Measurements from ENCODE around the gene ATG2A. TPM values are rescaled to one million over a fixed set of nuclear protein-coding genes. Genes with fewer than 3 reads are reported as not detected.

Gene ATG2A
- total RNA-seq, 1 donor from 2014 or later = 25.8 TPM

GRCh38 chr11:64887757-64888405 is 29.1 kb downstream of the ATG2A start:
- peak; percentile 85 for TF ChIP-seq CTCF (conservative IDR thresholded peaks at IDR 0.05; ENCODE audit: low read depth, low read length)
- DNase-seq (ENCODE audit: low read depth) = no peak
- peak overlapping the region; percentile 20 for H3K4me3 ChIP-seq (ENCODE audit: low read depth, low read length)

GRCh38 chr11:64887234-64887756 is 29.7 kb downstream of the ATG2A start:
- no peak overlapping the region for H3K4me3 ChIP-seq (ENCODE audit: low read depth, low read length)
- TF ChIP-seq CTCF (conservative IDR thresholded peaks at IDR 0.05; ENCODE audit: low read depth, low read length) = no peak

GRCh38 chr11:64885367-64886286 is 31.4 kb downstream of the ATG2A start:
- no peak for DNase-seq (ENCODE audit: low read depth)
- no peak for TF ChIP-seq CTCF (conservative IDR thresholded peaks at IDR 0.05; ENCODE audit: low read depth, low read length)
- H3K4me3 ChIP-seq (ENCODE audit: low read depth, low read length) = no peak overlapping the region

More at GRCh38 chr11:64887234-64887756, 29.7 kb downstream of the ATG2A start:
- no peak for DNase-seq (ENCODE audit: low read depth)

- no peak for DNase-seq (ENCODE audit: low read depth)
- H3K4me3 ChIP-seq (ENCODE audit: low read depth, low read length) = no peak overlapping the region
- TF ChIP-seq CTCF (conservative IDR thresholded peaks at IDR 0.05; ENCODE audit: low read depth, low read length) = no peak
Observed at GRCh38 chr11:64884019-64884418, 33.0 kb downstream of the ATG2A start.

- DNase-seq (ENCODE audit: low read depth) = no peak
- no peak overlapping the region for H3K4me3 ChIP-seq (ENCODE audit: low read depth, low read length)
- TF ChIP-seq CTCF (conservative IDR thresholded peaks at IDR 0.05; ENCODE audit: low read depth, low read length) = no peak
Observed at GRCh38 chr11:64883575-64883974, 33.4 kb downstream of the ATG2A start.

- no peak for TF ChIP-seq CTCF (conservative IDR thresholded peaks at IDR 0.05; ENCODE audit: low read depth, low read length)
- H3K4me3 ChIP-seq (ENCODE audit: low read depth, low read length) = no peak overlapping the region
- no peak for DNase-seq (ENCODE audit: low read depth)
Observed at GRCh38 chr11:64882243-64882642, 34.8 kb downstream of the ATG2A start.

Data from epithelial cell of proximal tubule (primary cell).